Activated B cell treated with CpG ODN at 0.5 μM for 24 hours (primary cell): Measurements from ENCODE around the gene TMEM106A. TPM values are rescaled to one million over a fixed set of nuclear protein-coding genes. Genes with fewer than 3 reads are reported as not detected.

ENCODE experiments used
- ATAC-seq: fragments of 200-7000 bp; cut with Tn5 transposase; one replicate; pipeline ENCODE4 v1.10.0; 2021; ENCODE audit warnings: low read depth, mild to moderate bottlenecking, moderate library complexity
- CTCF ChIA-PET: fragments of 350-600 bp; sonication (Branson Sonifier 250); formaldehyde crosslinking; loops from one replicate; lab custom pipeline; 2021; ENCODE audit warnings: antibody characterized with exemption; lab: Charles Lee
- POLR2A ChIA-PET: fragments of 350-600 bp; sonication (Branson Sonifier 250); formaldehyde crosslinking; loops from one replicate; lab custom pipeline; 2021; ENCODE audit warnings: antibody characterized with exemption; lab: Charles Lee
- DNase-seq: peaks from one replicate; pipeline ENCODE4 v3.0.0; 2022
- H3K27ac Mint-ChIP-seq: one replicate; pipeline ENCODE4 v1.8.0; 2020; ENCODE audit warnings: mixed read lengths
- H3K27me3 Mint-ChIP-seq: one replicate; pipeline ENCODE4 v1.8.0; 2021; ENCODE audit warnings: mixed read lengths
- H3K36me3 Mint-ChIP-seq: one replicate; pipeline ENCODE4 v1.8.0; 2021; ENCODE audit warnings: low read depth, mixed read lengths
- H3K4me1 Mint-ChIP-seq: one replicate; pipeline ENCODE4 v1.8.0; 2021; ENCODE audit warnings: mixed read lengths
- H3K4me3 Mint-ChIP-seq: one replicate; pipeline ENCODE4 v1.8.0; 2020; ENCODE audit warnings: mild to moderate bottlenecking, mixed read lengths
- H3K9me3 Mint-ChIP-seq: one replicate; pipeline ENCODE4 v1.8.0; 2020; ENCODE audit warnings: mixed read lengths
- intact Hi-C: fragments of 100-400 bp; cut with micrococcal nuclease; formaldehyde crosslinking; loops from one replicate; pipeline ENCODE4 v1.15.1; 2024
- total RNA-seq: library from RNA; stranded (reverse); gene quantifications from 2 replicates; pipeline ENCODE4 v1.2.3, GENCODE V29; 2022
- TF ChIP-seq, protein P1 (sequence below): fragments of 200-600 bp; IDR thresholded peaks from one replicate; pipeline ENCODE4 v1.8.0; 2022; ENCODE audit warnings: antibody characterized with exemption, mild to moderate bottlenecking

TMEM106A gene
- total RNA-seq, 1 donor from 2014 or later, result 68.0 TPM

DNA sequence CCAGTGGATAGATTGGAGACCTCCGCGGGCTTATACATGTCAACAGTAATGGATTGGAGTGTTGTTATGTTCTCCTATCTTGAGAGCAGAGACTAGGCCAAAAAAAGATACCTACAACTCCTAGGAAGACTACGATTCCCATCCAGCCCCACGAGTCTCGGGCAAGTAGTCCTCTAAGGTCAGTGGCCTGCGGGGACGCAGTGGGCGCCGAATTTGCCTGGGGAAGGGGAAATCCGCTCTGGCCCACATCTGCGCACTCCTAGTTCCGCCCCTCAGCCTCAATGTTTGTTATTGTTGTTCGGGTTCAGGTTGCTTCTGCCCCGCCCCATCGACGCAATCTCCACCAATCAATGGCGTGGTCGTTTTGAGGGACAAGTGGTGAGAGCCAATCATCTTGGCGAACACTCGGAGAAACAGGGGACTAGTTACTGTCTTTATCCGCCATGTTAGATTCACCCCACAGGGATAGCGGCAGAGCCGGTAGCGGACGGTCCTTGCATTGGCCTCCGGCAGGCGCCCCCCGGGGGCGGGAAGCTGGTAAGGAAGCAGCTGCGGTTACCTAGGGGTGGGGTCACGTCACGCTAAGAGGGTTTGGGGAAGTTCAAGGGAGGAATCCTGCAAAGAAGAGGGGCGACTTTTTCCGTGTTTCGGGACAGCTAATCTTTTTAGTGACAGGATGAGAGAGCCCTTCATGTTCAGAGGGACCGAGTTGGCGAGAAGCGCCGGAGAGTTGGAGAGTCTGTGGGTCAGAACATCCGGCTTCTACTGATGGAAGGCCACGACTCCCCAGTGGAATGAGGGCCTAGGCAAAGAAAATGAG, 40.7 kb upstream of the TMEM106A start, which contains the start of gene NBR1:
NBR1 (plus strand) TSS at position 449 of the 820 bp plus-strand sequence. CDS start 4,586 bp downstream, outside the sequence.
- intact Hi-C loops, result loop anchor here (1.0 to 2.0 kb wide), 9 partner anchors 41 to 492 kb away; partner anchors contain the start of genes BRCA1, DHX8, IFI35 and PSME3
- POLR2A ChIA-PET, result interaction anchor here (0.6 to 2.2 kb wide), 19 partner anchors 12 to 988 kb away, joined by 3 to 73 read pairs (median 7); partner anchors contain the start of genes BECN1, BRCA1, DHX8 and RND2
- ATAC-seq (peak; percentile 74), DNase-seq (peak; percentile 86)
- H3K4me1 Mint-ChIP-seq, result peaks cover 13% of the 10 kb centered on the region
- H3K9me3 Mint-ChIP-seq, result no peaks in the 10 kb centered on the region
- H3K4me3 Mint-ChIP-seq, result no peak within 1 kb of the TSS
- TF ChIP-seq, protein P1, sequence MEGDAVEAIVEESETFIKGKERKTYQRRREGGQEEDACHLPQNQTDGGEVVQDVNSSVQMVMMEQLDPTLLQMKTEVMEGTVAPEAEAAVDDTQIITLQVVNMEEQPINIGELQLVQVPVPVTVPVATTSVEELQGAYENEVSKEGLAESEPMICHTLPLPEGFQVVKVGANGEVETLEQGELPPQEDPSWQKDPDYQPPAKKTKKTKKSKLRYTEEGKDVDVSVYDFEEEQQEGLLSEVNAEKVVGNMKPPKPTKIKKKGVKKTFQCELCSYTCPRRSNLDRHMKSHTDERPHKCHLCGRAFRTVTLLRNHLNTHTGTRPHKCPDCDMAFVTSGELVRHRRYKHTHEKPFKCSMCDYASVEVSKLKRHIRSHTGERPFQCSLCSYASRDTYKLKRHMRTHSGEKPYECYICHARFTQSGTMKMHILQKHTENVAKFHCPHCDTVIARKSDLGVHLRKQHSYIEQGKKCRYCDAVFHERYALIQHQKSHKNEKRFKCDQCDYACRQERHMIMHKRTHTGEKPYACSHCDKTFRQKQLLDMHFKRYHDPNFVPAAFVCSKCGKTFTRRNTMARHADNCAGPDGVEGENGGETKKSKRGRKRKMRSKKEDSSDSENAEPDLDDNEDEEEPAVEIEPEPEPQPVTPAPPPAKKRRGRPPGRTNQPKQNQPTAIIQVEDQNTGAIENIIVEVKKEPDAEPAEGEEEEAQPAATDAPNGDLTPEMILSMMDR, result no peak
- CTCF ChIA-PET, result interaction anchor here (0.9 to 1.8 kb wide), 5 partner anchors 41 to 173 kb away, joined by 3 to 7 read pairs (median 4); partner anchors contain the start of gene TMEM106A
- no peaks in the 10 kb centered on the region for H3K27me3 Mint-ChIP-seq
- no peak within 1 kb of the TSS for H3K27ac Mint-ChIP-seq
- peaks cover 24% of the 10 kb centered on the region for H3K36me3 Mint-ChIP-seq

DNA sequence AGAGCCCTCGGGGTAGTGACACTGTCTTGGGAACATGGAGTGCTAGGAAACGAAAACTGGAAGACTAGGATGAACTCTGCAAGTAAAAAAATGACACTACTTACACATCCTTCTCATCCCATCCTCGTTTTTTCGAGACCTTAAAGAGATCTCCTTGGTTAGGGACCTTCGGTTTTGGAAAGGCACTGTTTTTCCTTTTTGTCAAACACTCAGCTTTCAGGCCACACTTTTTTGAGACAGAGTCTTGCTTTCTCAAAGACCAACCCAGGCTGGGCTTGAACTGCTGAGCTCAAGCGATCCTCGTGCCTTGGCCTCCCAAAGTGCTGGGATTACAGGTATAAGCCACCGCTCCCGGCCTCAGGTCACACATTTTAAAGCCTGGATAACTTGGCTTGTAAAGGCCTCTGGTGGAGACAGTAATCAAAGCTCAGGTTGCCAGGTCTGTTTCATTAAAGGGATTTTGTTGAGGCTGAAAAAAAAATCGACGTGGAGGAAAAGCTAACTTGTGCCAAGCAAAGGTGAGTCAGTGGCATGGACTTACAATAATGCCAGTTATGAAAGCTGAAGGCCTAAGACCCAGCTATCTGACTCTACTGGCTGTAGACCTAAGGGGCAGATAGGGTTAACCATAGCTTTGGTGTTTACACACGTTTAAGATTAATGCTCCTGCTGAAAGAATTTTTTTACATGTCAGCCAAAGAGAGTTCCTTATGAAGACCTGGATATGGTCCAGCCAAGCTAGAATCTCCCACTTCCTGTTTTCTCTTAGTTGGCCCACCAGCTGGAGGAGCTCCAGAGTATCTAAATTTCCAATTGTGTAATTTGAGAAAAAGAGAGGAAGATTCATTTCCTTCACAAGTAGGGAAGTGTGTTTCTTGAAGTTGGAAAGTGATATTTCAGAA, 39.8 kb upstream of the TMEM106A start:
- Mint-ChIP-seq H3K4me1 (peaks cover 20% of the 10 kb centered on the region), H3K9me3 (no peaks in the 10 kb centered on the region), H3K27me3 (no peaks in the 10 kb centered on the region), H3K27ac (no peak overlapping the region), H3K36me3 (peaks cover 25% of the 10 kb centered on the region), H3K4me3 (no peak overlapping the region)
- ATAC-seq (no peak), DNase-seq (peak; percentile 18)
- TF ChIP-seq, protein P1, result no peak
- intact Hi-C loops, result loop anchor here (1.0 to 2.0 kb wide), 5 partner anchors 40 to 493 kb away; partner anchors contain the start of genes IFI35 and PSME3
- POLR2A ChIA-PET, result interaction anchor here (0.6 to 2.2 kb wide), 23 partner anchors 12 to 989 kb away, joined by 3 to 73 read pairs (median 7); partner anchors contain the start of genes BECN1, BRCA1, DHX8 and RND2
- CTCF ChIA-PET, result interaction anchor here (0.7 to 1.8 kb wide), 8 partner anchors 40 to 327 kb away, joined by 3 to 7 read pairs (median 4); partner anchors contain the start of genes AOC2, DHX8 and TMEM106A

DNA sequence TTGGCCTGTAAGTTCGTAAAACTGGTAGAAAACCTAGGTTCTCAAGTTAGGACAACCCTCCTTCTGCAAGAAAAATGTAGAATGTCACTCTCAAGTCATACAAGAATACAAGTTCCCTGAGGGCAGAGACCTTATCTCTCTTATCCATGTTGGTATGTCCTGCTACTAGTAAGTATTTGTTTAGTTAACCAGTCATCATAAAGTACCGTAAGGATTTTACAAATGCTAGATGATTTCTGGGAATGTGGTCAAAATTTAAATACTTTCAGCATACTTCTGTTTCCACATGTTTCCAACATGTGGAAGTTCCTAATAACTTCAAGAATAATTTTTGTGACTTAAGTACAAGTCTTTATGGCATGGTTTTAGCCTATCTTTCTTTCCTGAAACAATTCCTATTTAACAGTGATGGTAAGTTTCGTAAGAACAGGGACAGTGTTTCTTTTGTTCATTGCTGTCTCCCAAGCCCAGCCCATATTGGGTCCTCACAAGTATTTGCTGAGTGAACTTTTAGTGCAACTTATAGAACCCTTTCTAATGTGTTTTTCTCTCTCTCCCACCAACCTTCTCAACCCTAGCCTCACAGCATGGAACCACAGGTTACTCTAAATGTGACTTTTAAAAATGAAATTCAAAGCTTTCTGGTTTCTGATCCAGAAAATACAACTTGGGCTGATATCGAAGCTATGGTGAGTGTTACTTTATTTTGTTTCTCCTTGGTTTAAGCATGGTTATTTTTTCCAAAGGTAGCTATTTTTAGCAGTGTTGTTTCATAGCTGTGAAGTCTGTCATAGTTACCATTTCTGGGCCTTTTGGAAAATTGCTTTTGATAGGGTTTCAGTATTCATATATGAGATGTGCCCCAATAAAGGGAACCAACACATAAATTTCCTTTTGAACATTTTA, 36.2 kb upstream of the TMEM106A start:
- CTCF ChIA-PET, result no interaction called here
- Mint-ChIP-seq H3K27ac (peak overlapping the region; percentile 36), H3K9me3 (no peaks in the 10 kb centered on the region), H3K4me3 (no peak overlapping the region), H3K36me3 (peaks cover 43% of the 10 kb centered on the region), H3K27me3 (no peaks in the 10 kb centered on the region), H3K4me1 (peaks cover 23% of the 10 kb centered on the region)
- intact Hi-C loops, result no loop called here
- TF ChIP-seq, protein P1, result no peak
- POLR2A ChIA-PET, result no interaction called here
- DNase-seq, result no peak
- no peak for ATAC-seq

DNA sequence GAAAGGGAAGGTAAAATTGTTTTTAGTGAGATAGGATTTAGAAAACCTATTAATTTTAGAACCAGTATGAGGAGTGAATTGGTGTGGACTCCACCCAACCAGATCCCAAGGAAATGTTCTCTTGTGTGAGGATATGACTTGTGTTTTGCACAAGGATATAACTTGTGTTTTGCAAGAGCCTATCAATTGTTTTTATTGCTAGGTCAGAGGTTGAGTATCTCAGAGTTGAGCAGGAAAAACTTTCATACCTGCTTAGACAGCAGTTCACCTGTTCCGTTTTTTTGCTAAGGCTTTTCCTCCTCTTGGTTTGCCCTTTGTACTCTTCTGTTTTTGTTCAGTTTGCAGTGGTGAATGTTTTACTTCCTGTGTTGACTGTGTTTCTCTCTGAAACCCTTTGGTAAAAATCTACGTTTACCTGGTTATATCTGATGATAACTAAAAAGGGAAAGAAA, 35.5 kb upstream of the TMEM106A start:
- Mint-ChIP-seq H3K9me3 (no peaks in the 10 kb centered on the region), H3K27me3 (no peaks in the 10 kb centered on the region), H3K4me3 (no peak overlapping the region), H3K4me1 (peaks cover 23% of the 10 kb centered on the region), H3K27ac (peak overlapping the region; percentile 36), H3K36me3 (peaks cover 50% of the 10 kb centered on the region)
- POLR2A ChIA-PET, result no interaction called here
- DNase-seq, result no peak
- ATAC-seq, result no peak
- intact Hi-C loops, result no loop called here
- CTCF ChIA-PET, result no interaction called here
- TF ChIP-seq, protein P1, result no peak
